GM18507 (cell line): ENCODE results near the gene NCAPH2.
"Not testable (repeated sequence)": the region's sequence is repeated elsewhere in the genome, so short reads cannot be mapped to it uniquely, and the experiment has no call there.

Experiments
- DNase-seq: peaks from one replicate; pipeline ENCODE4 v3.0.0; 2011; ENCODE audit warnings: low read depth; ENCODE audit not compliant: insufficient read length; ENCODE audit errors: extremely low spot score
- FAIRE-seq: peaks from 2 replicates; lab custom pipeline; 2011; peaks lifted over from hg19 to GRCh38; lab: Jason Lieb, UNC

NCAPH2 gene

DNA sequence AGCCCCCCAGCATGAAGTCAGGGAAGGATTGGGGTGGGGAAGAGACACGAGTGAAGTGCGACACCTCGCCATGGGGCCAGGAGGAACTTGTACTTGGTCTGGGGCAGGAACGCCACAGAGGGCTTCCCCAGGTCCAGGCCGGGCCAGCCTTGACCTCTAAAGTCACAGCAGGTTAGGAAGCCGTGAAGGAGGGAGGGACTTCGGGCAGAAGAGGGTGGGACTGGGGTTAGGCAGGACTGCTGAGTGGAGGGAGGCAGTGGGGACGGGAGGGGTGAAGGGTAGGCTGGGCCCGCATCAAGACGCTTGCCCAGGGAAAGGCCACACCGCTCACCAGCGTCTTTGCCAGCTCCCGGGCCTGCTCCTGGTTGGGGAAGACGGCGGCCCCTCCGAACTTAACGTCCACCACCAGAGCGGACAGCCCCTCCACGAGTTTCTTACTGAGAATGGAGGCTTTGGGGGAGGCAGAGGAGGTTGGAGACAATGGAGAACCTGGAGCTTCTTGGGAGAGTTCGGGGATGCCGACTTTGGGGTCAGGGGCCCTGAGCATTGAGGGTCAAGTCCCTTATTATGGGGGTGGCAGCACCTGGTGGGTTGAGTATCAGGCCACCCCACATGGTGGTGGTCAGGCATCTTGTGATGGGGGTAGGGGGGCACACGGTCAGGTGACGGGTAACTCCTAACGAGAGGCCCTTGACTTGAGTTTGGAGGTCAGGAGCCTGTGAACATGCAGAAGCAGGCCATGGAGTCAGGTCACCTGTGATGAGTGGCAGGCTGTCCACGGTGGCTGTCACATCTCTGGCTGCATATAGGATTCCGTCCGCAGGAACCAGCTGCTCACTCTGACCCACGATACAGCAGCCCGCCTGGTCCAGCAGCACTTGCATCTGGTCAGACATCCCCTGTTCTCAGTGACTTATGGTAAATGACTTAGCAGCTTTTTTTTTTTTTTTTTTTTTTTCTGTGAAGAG lies 19.1 kb downstream of the NCAPH2 start:
- FAIRE-seq = peak; percentile 97
- no peak for DNase-seq

DNA sequence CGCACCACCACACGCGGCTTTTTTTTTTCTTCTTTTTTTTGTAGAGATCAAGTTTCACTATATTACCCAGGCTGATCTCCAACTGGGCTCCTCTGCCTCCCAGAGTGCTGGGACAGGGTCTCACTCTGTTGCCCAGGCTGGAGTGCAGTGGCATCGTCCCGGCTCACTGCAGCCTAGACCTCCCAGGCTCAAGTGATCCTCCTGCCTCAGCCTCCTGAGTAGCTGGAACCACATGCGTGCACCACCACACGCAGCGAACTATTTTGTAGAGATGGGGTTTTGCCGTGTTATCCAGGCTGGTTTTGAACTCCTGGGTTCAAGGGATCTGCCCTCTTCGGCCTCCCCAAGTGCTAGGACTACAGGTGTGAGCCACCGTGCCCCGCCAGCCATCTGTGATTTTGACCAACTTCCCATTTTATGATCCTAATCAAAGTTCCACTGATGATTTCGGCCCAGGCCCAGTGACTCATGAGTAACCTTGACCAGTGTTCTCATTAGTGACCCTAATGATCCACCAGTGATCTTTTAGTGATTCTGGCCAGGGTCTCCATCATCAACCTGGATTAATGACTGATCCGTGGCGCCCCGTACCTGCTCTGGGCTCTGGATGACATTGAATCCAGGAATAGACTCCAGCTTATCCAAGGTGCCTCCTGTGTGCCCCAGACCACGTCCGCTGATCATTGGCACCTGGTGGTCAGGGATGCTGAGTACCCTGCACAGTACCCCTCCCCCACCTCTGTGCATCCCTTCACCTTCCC lies 20.1 kb downstream of the NCAPH2 start:
- FAIRE-seq (no peak), DNase-seq (no peak)

DNA sequence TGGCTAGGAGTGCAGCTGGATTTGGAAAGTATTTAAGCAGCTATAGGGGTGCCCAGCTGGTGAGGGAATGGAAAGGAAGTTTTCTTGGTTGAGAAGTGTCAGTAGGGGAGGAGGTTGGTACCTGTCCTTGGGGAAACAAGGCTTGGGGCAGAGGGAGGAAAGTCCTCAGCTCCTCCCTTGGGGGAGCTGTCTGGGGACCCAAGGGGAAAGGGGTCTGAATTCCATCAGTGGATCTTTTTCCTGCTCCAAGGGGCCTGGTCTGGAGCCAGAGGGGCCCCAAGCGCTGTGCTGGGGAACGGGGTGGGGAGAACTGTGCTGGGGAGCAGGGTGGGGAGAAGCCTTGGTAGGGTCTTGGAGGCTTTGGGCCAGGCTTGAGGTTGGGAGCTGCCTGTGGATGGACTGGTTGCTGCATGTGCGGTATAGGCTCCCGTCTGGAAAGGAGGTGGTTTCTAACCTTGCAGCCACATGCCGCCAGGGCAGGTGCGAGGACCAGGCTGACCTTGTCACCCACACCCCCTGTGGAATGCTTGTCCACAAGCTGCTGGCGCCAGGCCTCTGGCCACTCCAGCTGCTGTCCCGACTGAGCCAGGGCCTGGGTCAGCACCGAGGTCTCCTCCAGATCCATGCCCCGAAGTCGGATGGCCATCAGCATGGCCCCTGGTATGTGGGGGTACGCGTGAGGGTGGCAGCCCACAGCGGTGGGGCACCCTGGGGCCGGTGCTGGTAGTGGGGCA lies 20.8 kb downstream of the NCAPH2 start:
- no peak for FAIRE-seq
- no peak for DNase-seq

DNA sequence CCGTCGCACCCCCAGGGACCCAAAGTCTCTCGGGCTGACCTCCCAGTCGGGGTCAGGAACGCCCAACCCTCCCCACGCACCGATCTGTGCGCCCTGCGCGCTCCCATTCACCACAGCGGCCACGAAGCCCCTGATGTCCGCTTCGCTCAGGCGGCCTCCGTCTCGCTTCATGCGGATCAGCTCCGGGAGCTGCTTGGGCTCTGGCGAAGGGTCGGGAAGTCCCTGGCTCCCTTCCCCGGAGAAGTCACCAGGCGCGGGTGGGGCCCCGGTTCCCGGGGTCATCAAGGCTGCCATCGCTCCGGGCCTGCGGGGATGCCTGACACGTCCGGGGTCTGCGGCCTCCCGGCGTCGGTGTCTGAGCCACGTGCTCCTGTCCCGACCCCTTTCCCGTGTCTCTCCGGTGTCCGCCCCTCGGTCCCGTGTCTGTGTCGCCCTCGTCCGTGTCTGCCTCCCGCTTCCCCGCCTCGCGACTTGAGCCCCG lies 21.4 kb downstream of the NCAPH2 start:
- FAIRE-seq = no peak
- DNase-seq = no peak

DNA sequence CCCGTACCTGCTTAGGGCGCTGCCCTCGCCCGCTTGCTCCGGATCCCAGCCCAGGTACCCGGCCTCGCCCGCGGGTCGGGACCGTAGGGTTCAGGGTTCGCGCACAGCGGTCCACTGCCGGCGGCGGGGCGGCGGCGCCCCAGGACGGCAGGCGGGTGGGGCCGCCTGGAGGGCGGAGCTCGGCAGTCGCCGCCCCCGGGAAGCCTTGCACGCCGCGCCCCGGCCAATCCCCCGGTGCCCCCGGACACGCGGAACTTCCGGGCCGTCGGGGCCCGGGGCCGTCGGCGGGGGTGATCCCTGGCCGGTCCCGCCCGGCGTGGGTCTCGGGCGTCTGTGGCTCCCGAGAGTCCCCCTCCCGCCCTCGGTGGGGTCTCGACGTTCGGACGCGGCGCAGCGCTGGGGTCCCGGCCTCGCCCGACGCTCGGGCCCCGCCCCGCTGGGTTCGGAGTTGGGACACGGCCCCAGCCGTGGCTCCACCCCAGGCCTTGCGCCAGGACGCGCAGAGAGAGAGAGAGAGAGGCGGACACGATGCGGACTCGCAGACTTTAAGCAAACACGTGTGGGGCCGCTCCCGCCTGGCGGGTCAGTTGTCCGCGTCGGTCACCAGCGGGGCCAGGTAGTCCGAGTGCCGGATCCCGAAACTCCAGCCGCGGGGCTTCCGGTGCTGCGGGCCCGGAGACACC lies 22.0 kb downstream of the NCAPH2 start, which contains the start of gene TYMP:
Gene TYMP, minus strand, starts transcription at position 116 of the 683 bp plus-strand sequence. CDS start 303 bp downstream, outside the sequence.
- DNase-seq = no peak
- peak; percentile 91 for FAIRE-seq

DNA sequence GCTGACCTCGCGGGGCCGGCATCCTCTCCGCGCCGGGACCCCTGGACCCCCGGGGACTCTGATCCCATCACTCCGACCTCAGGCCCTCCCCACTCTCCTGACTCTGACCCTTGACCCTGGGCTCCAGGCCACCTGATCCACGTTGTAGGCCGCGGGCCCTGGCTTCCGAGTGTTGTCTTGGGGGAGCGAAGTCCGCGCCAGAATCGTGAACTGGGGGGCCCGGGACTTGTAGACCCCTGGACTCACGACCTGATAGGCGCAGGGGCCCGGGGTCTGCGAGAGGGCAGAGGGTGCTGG lies 22.5 kb downstream of the NCAPH2 start:
- DNase-seq (no peak), FAIRE-seq (no peak)

DNA sequence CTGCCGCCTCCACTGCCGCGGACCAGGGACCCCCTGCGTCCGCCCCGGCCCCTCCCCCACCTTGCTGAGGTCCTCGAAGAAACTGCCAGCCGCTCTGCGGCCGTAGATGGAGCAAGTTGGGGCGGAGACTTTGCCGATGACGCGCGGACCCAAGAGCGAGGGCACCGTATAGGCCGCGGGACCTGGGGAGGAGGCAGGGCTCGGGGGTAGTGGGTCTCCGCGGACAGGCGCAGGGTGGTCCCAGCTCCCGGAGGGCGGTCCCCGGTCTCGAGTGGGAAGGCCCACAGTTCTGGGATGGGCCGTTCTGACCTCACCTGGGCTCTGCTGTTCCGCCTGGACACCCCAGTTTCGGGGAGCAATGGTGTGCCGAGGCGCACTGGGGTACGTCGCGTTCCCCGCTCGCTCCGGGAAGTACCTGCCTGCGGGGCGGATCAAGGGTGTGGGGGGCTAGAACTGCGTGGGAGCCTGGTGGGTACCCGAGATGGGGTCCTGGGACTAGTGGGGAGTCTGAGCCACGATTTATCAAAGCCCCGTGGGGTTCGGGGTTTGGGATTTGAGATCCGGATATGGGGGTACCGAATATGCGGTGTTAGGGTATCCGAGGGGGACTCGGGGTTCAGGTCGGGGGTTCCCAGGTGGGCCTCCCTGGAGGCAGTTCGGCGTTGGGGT lies 23.0 kb downstream of the NCAPH2 start:
- no peak for DNase-seq
- FAIRE-seq = no peak

DNA sequence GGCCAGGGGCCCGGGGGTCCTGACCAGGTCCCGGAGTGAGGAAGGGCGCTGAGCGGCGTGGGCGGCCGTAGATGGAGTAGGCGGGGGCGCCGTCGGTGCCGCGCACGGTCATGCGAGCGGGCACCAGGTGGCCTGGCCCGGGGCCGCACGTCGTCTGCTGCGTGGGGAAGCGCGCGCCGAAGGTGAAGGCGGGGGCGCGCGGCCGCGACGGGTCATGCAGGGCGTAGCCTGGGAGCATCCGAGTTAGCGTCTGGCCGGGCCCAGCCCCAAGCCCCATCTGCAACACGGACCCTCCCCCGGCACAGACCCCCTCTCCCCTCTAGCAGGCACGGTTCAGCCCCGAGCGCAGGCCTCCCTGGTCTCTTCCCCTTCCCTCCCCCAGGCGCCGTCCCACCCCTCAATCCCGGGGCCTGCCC lies 23.5 kb downstream of the NCAPH2 start:
- no peak for DNase-seq
- FAIRE-seq = peak; percentile 77

DNA sequence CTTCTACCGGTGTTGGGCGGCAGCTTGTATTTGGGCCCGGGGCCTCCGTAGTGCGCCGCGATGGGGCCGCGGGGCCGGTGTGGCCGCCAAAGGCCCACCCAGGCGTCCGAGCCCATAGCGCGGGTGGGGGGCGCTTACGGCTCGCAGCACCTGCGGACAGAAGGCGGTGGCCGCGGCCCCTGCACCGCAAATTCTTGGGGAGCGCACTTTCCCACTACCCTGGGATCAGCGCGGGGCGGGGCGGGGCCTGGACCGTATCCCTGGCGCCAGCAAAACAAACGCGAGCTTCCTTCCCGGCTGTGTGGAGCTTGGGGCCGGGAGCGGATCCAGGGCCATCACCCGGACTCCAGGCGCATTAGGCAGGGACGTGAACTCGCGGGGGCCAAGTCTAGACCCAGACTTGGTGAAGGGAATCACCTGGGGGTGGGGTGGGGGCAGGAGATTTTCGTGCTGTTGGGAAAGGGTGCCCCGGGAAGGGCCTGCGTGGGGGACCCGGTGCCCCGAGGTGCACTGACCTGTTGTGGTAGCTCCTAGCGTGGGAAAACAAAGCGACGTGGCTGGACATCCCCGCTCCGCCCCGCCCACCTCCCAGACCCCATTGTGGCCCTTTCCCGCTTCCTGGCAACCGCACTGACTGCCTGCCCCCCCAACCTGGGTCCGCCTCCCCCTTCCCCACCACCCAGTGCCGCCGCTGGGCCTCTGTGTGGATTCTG lies 24.1 kb downstream of the NCAPH2 start:
- FAIRE-seq (peak; percentile 68), DNase-seq (no peak)

DNA sequence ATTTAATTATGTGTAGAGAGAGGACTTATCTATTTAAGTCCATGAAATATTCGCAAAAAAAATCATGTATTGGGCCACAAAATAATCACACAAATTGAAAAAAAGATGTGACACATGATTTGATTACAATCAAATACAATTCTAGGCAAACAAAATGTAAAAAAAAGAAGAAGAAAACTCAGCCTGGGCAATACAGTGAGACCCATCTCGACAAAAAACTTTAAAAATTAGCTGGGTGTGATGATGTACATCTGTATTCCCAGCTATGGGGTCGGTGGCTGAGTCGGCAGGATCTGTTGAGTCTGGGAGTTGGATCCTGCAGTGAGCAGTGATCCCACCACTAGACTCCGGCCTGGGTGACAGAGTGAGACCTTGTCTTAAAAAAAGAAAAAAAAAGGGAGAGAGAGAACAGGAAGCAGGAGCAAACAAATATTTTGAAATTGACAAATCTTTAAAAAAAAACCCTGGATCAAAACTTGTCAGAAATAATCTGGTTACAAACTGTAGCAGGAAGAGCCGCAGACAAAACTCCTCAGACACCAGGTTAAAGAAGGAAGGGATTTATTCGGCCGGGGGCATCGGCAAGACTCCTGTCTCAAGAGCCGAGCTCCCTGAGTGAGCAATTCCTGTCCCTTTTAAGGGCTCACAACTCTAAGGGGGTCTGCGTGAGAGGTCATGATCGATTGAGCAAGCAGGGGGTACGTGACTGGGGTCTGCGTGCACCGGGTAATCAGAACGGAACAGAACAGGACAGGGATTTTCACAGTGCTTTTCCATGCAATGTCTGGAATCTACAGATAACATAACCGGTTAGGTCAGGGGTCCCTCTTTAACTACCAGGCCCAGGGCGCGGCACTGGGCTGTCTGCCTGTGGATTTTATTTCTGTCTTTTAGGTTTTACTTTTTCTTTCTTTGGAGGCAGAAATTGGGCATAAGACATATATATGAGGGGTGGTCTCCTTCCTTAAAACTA lies 25.1 kb downstream of the NCAPH2 start:
- no peak for FAIRE-seq
- DNase-seq = no peak

DNA sequence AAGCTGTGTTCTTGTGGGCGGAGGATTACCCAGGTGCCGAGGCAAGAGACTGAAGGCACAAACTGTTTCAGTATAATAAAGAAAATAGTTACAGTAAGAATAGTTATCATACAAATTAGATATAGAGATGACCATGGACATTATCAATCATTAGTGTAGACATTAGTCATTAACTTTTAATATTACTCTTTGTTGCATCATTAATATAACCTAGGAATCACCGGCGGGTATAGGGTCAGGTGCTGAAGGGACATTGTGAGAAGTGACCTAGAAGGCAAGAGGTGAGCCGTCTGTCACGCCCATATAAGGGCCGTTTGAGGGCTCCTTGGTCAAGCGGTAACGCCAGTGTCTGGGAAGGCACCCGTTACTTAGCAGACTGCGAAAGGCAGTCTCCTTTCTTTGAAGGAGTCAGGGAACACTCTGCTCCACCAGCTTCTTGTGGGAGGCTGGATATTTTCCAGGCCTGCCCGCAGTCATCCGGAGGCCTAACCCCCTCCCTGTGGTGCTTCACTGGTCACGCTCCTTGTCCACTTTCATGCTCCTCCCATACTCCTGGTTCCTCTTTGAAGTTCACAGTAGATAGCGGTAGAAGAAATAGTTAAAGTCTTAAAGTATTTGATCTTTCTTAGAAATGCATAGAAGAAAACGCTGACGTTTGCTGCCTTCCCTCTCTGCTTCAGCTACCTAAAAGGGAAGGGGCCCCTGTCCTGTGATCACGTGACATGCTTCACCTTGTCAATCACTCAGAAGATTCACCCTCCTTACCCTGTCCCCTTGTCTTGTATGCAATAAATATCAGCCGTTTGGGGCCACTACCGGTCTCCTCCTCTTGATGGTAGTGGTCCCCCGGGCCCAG lies 26.1 kb downstream of the NCAPH2 start:
- DNase-seq = not testable (repeated sequence)
- peak; percentile 89 for FAIRE-seq

DNA sequence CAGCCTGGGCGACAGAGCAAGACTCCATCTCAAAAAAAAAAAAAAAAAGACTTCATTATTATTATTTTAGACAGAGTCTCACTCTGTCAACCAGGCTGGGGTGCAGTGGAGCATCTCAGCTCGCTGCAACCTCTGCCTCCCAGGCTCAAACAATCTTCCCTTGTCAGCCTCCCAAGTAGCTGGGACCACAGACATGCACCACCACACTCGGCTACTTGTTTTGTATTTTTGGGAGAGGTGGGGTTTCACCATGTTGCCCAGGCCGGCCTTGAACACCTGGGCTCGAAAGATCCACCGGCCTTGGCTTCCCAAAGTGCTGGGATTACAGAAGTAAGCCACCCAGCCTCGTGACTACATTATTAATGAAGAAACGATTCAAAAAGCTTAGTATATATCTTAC lies 27.1 kb downstream of the NCAPH2 start:
- DNase-seq = no peak
- peak; percentile 75 for FAIRE-seq

DNA sequence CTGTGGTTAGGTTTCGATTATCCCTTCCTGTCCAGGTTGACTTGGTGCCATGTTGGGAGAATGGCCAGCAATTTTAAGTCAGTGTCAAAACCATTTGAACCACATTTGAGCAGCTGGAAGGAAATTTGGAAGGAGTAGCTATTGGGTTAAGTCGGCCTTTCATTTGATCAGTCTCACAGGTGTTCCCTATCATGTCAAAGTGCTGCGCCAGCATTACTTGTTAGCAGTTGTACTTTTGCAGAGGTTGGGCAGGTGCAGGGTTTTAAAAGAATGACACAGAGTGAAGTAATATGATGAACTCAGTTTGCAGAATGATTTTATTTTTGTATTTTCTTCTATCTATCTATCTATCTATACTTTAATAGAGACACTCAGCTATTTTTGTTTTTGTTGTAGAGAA lies 28.2 kb downstream of the NCAPH2 start:
- DNase-seq (no peak), FAIRE-seq (peak; percentile 24)

DNA sequence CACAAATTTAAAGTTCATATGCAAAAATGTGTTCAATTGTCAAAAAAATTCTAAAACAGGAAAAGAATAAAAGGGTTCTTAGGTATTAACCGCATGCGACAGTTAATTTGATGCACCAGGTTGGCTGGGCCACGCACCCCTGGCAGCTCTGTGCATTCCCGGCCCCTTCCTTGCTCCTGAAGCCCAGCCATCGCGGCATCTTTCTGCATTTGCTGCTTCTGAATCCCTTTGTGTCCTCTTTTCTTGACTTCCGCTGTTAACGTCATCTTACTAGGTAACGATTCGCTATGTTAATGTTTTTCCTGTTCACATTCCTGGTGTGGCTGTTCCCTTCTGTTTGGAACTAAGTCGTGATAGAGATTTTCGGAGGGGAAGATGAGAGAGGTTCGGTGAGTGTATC lies 29.7 kb downstream of the NCAPH2 start:
- DNase-seq (no peak), FAIRE-seq (peak; percentile 53)

DNA sequence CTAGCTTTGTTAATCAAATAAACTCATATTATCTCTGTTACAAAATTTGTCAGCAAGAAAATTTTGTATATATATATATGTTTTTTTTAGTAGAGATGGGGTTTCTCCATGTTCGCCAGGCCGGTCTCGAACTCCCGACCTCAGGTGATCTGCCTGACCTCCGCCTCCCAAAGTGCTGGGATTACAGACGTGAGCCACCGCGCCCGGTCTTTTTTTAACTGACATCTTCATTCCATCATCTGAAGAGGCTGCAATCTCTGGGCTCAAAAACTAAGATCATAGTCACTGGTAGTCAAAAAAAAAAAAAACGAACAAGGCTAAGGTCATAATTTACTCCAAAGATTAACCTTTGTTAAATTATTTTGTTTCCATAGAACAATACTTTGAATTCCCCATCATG lies 32.4 kb downstream of the NCAPH2 start:
- no peak for FAIRE-seq
- DNase-seq = no peak

DNA sequence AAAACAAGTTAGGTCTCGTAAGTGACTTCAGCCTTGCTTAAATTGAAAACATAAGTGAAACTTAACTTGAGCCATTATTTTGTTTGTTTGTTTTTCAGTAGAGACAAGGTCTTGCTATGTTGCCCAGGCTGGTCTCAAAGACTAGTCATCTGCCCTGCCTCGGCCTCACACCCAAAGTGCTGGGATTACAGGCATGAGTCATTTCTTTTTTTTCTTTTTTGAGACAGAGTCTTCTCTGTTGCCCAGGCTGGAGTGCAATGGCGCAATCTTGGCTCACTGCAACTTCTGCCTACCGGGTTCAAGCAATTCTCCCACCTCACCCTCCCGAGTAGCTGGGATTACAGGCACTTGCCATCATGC lies 33.6 kb downstream of the NCAPH2 start:
- not testable (repeated sequence) for DNase-seq
- peak; percentile 96 for FAIRE-seq
